ELR (cell line): Measurements from ENCODE around the gene STK39.

Source experiments
- DNase-seq: peaks from one replicate; pipeline ENCODE4 v3.0.0-alpha.2; 2015; ENCODE audit warnings: low read depth

STK39 gene

DNA sequence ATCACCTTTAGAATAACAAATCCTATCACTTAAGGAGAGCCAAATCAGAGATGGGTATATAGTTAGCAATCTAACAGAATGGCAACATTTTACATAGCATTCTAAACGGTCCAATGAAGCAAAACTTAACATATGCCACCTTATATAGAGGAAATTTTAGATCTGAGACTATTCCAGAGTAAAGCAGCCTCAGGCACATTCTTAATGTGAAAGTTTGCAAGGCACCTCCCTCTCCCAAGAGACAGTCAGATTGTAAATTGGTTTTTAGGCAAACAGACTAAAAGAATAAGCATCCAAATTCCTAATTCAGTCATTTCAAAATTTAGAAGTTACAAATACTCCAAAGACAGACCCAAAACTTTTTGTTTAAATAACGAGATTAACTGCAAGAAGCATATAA, 292.9 kb downstream of the STK39 start:
- no peak for DNase-seq

DNA sequence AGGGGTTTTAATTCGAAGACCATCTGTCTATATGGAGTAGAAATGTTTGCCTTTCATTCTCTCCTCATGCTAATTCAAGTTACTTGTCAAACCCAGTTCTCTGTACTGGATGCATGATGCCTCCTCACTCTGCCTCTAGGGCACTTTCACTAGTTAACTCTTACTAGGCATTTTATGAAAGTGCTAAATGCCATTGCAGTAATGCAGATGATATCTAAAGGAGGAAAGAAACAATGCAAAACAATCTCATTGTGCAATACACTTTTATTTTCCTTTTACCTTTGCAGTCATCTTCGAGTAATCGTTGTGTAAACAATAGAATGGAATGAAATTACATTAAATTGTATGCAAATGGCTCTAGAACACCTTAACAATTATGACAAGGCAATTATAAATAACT, 293.6 kb downstream of the STK39 start:
- no peak for DNase-seq

DNA sequence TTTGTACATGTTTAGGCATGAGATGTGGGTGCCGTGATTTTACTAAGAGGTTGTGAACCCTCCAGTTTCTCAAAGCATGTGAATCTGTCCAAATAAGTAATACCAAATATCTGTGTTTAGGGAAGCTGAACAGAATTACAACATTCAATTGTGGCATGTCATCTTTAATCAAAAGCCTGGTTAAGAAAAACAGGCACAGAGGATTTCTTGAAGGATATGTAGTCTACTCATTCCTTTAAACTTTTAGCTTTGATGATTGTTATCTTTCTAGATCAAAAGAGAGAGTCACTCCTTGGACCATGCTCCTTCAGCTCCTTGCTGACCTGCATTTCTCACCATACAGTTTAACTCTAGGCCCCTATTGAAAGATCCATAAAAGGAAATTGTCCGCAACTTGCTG, 296.8 kb downstream of the STK39 start:
- no peak for DNase-seq

DNA sequence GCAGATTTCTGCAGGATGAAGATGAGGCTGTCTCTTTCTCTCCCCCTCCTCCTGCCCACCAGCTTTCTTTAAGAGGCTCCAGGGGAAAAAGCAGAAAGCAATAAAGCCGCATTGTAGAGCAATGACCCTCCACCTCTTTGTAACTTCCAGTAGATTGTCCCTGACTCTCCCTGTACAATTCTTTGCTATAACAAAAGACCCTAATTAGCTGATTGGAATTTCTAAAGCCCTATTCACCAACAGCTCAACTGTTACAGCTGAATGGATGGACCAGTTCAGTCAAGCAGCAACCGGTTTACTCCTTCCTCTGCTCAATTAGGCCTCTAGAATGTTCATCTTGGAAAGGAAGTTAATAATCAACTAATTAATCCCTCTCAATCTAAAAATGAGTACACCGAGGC, 301.0 kb downstream of the STK39 start:
- no peak for DNase-seq

DNA sequence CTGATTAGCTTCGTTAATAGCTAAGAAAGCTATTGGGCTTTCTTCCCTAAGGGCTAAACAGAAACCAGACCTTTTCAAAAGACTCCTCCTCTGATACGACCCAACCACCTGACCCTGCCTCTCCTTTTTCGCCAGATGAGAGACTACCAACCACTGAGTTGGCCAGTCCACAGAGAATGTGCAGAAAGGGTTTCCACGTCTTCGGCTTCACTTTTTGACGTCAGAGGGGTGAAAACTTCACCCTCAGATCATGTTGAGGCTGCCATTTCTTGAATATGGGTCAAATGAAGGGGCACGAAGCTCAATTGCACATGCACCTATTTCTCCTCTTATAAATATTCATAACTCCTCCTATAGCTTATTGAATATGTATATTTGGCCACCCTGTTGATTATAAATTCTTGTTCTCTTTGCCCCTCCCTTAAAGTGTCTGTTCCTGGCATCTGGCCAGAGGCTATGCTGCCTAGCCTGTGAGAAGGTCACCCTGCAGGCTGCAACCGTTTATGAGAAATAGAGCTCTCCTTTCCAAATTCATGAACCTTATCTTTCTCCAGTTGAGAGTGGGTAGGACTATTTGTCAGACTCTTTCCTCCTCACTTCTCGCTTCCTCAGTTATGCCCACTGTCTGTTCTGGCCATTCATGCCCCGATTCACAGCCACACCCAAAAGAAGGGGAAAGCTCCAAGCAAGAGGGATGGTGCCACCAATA, 301.6 kb downstream of the STK39 start:
- DNase-seq: no peak

DNA sequence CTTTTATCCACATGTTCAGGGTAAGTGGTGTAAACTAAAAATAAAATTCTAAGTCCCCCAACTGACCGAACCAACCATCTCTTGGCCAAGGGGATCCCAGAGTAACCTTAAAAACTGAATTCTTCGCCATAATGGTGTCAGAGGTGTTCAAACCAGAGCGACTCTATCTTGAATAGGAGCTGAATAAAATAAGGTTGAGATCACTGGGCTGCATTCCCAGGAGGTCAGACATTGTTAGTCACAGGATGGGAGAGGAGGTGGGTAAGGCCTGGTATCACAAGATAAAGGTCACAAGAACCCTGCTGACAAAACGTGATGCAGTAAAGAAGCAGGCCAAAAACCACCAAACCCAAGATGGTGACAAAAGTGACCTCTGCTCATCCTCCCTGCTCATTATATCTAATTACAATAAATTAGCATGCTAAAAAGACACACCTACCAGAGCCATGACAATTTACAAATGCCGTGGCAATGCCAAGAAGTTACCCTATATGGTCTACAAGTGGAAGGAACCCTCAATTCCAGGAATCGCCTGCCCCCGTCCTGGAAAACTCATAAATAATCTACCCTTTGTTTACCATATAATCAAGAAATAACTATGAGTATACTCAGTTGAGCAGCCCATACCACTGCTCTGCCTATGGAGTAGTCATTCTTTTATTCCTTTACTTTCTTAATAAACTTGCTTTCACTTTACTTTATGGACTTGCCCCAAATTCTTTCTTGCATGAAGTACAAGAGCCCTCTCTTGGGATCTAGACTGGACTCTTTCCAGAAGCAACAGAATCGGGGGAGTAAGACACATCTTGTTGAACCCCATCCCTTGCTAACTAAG, 302.4 kb downstream of the STK39 start:
- DNase-seq: peak; percentile 19

DNA sequence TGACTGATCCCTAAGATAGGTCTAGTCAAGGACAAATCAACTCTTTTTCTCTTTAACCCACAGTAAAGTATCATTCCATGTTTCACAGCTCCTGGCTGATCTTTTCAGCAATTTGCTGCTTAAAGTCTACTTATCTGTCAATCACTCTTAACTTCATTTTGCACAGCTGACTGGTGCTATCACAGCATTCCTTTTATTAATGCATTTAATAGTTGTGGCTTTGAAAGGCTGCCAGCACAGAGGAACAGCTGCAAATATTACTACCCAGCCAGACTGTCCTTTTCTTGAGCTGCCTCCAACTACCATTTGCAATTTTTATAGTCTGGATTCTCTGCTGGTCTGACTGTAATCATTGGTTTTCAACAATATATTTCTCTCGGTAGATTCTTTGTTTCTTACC, 303.5 kb downstream of the STK39 start:
- DNase-seq: no peak

DNA sequence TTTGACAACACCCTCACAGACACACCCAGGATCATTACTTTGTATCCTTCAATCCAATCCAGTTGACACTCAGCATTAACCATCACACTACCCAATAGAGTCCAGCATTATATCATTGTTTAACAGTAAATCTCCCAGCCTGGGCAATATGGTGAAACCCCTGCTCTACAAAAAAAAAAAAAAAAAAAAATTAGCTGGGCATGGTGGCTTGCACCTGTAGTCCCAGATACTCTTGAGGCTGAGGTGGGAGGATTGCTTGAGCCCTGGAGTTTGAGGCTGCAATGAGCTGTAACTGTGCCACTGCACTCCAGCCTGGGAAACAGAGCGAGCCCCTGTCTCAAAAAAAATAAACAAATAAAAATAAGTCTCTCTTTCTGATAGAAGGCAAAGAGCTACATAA, 304.0 kb downstream of the STK39 start:
- no peak for DNase-seq

DNA sequence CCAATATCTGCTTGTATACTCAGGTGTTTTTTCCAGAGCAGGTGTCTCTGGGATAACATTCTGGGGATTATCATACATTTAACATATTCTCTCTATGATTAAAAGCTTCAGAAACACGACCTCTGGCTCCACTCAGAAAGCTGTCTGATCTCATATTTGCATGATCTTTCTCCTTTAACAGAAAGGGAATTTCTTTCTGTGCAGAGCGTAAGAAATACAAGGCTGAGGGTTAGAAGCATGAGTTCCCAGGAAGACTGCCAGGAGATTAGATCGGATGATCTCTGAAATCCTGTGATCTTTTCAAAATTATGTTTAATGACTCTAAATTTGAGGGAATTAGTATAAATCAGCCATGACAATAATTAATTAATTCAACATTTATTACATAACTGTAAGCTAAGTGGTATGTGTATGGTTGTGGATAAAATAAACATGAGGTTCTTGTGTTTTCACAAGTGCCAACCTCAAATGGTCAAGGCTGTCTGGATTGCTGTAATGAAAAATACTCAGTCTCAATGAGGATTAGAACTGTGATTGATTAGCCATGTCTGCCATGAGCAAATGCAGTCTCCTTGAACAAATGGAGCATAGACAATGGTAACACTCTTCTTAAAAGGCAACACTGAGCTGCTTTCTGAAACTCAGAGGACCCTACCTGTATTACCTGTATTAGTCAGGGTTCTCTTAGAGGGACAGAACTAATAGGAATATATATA, 304.9 kb downstream of the STK39 start:
- no peak for DNase-seq

DNA sequence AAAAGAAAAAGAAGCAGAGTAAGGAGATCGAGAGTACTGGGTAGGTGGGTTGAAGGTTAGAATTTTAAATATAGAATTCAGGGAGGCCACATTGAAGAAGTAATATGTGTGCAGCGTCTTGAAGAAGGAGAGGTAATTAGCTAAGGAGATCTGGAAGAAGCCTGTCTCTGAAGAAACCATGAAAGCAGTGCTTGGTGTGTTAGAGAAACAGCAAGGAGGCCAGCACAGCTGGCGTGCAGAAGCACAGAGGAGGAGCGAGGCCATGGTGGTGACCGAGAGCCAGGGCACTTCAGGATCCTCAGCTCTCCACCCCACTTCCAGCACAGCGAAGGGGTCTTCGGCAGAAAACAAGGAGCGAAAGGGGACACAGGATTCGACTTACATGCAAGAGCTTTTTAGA, 305.8 kb downstream of the STK39 start:
- no peak for DNase-seq

DNA sequence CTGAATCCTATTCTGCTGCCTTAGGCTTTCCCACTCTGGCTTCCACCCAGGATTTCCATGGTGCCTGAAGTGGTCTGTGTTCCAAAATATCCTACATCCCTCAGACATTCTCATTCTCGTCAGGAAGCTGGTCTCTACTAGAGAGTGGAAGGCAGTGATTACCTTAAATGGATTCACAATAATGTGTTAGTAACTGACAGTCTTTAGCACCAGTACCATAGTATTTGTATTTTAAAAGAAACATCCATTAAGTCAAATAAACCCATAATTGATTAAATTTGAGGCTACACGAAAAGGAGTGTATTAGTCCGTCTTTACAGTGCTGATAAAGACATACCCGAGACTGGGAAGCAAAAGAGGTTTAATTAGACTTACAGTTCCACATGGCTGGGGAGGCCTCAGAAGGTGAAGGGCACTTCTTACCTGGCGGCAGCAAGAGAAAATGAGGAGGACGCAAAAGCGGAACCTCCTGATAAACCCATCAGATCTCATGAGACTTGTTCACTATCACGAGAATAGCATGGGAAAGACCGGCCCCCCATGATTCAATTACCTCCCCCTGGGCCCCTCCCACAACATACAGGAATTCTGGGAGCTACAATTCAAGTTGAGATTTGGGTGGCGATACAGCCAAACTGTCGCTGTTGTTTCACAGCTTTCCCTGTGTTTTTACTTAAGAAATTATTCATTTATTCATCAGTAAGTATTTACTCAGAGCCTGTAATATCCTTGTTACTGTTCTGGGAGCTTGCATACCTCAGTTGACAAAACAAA, 306.5 kb downstream of the STK39 start:
- no peak for DNase-seq

DNA sequence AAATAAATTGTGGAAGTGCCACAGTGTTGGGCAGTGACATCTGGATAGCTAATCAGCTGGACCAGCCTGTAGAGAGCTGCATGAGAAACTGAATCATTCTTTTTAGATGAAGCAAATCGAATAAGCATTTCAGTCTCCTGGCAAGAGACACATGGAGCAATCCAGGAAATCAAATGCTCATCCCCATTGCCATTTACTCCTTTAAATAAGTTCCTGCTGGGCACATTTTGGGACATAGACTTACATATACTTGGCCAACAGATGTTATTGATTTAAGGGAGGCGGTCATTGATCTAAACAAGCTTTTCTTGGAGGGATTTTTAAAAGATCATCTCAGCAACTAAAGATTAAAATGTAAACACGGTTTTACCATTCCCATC, 307.1 kb downstream of the STK39 start:
- DNase-seq: no peak

DNA sequence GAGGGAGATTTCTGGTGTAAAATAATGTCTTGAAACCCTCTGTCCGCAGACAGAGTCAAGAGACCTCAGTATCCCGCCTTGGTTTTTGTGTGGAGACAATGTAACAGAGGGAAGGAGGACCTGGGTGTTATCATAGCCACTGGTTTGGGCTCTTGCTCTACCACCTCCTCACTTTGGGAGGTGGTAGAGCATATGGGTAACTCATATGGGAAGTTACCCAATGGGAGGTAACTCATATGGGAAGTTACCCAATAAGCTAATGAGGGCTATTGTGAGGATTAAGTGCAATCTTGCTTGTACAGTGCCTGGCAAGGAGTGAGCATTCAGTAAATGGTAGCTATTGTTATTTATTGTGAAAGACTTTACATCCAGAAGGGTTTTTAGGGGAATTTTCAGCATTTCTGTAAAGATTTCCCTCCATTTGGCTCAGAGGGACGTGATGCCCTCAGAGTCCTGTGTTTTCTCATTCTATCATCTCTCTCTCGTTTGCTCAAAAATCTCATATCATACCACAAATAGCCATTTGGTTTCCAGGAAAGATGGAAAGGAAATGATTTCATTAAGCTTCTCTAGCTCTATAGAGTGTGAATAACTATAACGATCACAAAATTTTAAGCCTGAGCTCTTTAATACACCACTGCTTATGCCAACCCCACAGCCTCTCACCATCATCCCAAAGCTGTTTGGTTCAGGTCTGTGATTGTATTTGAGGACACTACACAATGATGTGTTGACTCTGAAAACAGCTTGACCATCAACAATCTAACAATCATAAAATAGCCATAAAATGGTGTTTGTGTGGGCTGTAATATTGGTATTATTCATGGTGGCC, 307.7 kb downstream of the STK39 start:
- DNase-seq: no peak

DNA sequence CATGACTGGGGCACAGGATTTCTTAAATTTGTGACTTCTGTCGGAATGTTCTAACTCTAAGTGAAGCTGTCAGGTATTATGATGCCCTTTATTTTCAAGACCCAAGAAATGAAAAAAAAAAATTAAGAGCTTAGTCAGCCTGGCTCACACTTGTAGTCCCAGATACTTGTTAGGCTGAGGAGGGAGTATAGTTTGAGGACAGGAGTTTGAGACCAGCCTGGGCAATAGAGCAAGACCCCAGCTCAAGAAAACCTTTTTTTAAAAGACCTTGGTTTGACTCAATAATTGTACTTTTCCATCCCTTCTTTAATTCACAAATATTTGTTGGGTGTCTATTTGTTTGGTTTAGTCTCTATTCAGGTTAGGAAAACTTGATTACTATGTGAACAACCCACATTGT, 310.0 kb downstream of the STK39 start:
- no peak for DNase-seq

DNA sequence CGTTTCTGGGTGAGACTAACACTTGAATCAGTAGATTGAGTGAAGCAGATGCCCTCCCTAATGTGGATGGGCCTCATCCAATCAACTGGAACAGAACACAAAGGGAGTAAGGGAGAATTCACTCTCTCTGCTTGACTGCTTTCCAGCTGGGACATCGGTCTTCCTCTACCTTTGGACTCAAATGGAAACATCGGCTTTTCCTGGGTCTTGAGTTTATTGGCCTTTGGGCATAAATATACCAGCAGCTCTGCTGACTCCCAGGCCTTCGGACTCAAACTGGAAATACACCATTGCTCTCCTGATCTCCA, 311.6 kb downstream of the STK39 start:
- no peak for DNase-seq

DNA sequence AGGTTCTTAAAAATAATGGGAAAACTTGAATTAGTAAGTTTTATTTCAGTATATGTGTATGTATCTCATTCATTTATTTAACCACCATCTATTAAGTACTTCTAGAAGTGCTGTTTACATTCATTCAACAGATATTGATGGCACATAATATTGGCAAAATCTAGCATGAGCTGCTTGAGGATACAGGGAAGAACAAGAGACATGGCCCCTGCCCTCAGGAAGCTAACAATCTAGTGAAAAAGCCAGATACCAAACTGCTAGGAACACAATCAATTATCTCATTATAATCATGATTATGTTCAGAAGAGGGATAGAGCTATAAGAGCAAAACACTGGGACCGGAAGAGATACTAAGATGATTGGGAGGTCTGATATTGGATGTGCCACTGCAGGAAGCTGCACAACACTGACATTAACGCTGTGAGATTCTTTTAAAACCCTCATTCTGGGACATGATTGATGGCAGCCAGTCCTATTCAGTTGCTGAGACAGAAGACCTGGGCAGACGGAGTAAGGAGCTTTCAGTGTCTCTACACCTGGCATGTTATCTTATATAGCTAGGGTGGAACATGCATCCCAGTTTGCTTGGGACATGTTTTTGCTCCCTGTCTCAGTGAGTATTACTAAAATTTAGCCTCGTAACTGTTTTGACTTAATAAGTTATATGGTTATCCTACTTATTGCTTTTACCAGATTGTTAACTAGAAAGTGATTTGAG, 314.1 kb downstream of the STK39 start:
- no peak for DNase-seq

DNA sequence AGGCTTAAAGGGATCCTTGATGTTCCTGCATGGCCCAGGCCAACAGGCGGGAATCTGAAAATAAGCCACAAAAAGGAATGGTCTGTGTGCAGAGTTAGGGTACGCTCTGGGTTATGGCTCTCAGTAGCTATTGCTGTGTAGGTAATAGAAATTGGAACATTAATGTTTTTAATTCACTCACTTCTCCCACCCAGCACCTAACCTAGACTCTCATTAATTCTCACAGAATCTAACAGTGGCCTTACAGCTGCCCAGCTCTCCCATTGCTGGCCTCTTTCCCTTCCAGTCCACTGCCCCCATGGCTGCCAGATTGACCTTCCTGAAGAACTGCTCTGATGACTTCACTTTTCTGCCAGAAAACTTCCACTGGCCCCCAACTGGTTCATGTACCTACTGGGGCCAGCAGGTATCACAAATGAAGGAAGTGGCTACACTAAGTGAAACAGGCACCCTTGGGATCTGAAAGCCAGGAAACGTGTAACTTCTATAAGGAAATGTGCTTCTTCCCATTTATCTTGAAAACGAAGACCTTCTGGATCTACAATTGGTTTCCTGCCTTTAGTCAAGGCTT, 315.2 kb downstream of the STK39 start:
- no peak for DNase-seq

DNA sequence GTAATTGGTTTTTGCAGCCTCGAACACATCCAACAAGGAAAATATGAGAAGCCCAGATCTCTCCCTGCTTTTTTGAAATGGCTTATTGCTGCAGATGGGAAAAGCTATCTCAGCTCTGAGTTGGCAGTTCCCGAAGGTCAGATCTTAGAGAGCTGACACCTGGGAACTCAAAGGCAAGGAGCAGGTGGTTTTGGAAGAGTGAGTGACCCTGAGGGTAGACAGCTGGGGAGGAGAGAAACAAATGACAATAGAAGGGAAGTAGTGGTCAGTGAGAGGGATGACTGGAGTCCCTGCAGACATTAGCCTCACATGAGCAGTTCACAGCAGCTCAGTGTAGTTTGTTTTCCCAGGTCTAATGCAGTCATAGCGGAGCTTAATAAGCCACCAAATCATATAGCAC, 317.9 kb downstream of the STK39 start:
- no peak for DNase-seq

DNA sequence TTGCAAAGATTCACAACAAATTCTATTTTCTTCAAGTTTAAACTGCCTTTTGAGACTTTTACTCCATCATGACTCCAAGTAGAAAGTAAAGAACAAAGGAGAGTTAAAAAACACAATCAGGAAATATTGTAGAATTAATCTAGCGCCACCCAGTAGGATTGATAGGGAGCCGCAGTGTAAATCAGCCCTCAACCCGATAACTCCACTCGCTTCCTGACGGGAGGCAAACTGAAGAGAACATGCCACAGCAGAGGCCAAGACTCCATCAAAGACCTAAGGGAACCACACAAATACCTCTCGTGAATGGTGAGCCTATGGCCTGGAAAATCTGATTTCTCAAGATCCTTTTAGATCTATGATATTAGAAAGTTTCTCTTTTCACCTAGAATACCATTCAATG, 319.0 kb downstream of the STK39 start:
- no peak for DNase-seq

DNA sequence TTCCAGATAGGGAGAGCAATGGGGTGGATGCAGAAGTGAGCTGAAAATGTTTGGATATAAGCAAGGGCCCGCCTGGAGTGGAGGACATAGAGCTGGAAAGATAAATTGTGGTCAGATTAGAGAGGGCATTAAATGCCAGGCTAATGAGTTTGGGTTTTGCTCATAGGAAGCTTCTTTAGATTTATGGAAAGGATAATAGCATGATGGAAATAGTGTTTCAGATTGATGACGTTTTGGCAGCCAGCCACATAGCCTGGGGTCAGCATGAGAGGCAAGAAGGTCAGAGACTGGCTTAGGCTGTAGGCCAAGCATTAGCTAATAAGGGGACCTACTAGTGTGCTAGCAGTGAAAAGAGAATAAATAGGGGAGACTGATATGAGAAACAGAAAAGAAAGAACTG, 321.6 kb downstream of the STK39 start:
- DNase-seq: no peak

DNA sequence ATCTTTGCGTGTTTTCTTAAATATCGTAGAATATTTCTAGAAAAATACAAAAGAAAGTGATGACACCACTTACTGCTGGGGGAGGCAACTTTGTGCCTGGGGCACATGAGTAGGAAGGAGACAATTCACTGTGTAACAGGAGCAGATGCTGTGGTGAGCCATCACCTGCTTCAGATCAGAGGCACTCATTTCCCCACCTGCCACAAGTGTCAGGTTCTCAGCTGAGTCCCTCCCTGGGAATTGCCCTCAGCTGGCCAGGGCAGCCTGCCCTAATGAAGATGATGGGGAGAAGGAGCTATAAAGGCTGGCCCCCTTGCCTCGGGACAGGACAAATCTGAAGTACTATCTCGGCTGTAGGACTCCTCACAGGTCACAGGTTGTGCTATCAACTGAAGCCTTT, 322.8 kb downstream of the STK39 start:
- DNase-seq: no peak
